ENCODE results near the gene MCM9. TPM values are rescaled to one million over a fixed set of nuclear protein-coding genes. Genes with fewer than 3 reads are reported as not detected.

The MCM9 gene
- total RNA-seq, 2 donors from 2014 or later = 24.2 to 28.1 TPM

DNA sequence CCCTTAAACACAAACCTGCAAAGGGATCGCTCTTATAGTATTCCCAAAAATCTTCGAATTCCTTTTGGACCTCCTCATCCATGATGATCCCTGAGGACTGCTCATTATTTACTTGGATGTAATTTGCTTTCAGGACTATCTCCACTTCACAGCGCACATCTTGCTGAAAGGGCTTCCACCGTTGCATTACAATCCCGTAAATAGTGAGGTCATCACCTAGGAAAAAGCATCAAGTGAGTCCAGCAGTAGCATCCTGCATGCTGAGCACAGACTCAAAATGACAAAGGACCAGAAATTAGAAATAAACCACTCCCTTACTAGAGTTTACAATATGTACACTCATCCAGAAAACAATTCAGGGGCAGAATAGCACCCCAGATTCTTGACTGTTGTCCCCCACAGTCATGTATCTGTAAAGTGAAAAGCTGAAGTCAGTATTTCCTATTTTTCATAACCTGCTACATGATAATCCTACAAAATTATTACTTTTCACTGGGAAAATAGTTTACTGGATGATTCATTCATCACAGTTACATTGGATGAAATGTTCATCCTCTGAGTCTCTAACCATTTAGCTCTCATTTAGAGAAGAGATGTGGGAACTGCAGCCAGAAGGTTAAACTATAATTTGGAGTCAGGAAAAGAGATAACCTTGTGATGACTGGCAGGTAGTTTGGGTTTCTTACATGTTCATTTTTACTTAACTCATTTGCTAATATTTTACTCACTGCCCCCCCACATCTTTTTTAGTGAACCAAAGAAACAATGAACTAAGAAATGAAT lies 17.2 kb downstream of the MCM9 start:
- Mint-ChIP-seq H3K4me1 (ENCODE audit: low read depth in 2 of 2) (no peaks in the 10 kb centered on the region), H3K36me3 (peaks cover 37% of the 10 kb centered on the region), H3K4me3 (no peak overlapping the region), H3K27ac (no peak overlapping the region), H3K9me3 (no peaks in the 10 kb centered on the region), H3K27me3 (no peaks in the 10 kb centered on the region)
- DNase-seq (ENCODE audit: low spot score) = no peak
- no peak for ATAC-seq

DNA sequence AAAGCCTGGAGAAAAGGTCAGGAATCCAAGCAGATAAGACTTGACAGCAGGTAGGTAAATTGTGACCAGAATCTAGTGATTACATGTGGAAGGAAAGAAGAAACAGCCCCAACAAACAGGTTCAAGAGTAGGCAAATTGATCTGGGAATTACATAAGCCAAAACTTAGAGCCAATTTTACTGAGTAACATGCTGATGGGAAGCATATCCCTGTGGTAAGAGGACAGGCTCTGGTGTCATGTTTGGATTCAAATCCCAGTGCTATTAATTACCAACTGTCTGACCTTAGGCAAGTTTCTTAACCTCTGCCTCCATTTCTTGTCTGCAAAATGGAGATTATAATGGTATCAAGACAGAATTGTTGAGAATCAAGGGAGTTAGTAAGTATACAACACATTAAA lies 20.4 kb downstream of the MCM9 start:
- H3K4me1 Mint-ChIP-seq (ENCODE audit: low read depth in 2 of 2) = no peaks in the 10 kb centered on the region
- no peak for DNase-seq (ENCODE audit: low spot score)
- peaks cover 21% of the 10 kb centered on the region for H3K36me3 Mint-ChIP-seq
- H3K27me3 Mint-ChIP-seq = no peaks in the 10 kb centered on the region
- no peak for ATAC-seq
- no peaks in the 10 kb centered on the region for H3K9me3 Mint-ChIP-seq
- no peak overlapping the region for H3K27ac Mint-ChIP-seq
- no peak overlapping the region for H3K4me3 Mint-ChIP-seq

DNA sequence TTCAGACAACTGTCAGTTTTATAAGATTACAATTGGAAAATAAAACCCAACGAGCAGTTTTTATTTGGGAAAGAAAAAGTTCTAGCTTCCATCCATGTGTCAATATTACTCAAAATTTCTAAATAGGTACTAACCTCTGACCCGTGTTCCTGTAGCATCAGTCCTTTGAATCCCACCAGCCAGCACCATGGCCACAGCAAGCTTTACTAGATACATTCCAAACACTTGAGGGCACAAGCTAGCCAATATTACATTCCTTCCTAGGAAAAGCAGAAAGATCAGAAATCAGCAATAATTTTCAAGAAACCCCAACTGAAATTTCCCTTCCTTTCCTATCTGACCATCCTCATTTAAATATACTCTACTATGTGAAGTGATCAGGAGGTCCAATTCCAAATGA lies 21.8 kb downstream of the MCM9 start:
- Mint-ChIP-seq H3K36me3 (peaks cover 21% of the 10 kb centered on the region), H3K9me3 (no peaks in the 10 kb centered on the region), H3K4me1 (ENCODE audit: low read depth in 2 of 2) (no peaks in the 10 kb centered on the region), H3K27me3 (no peaks in the 10 kb centered on the region), H3K27ac (no peak overlapping the region), H3K4me3 (no peak overlapping the region)
- ATAC-seq (no peak), DNase-seq (ENCODE audit: low spot score) (no peak)

DNA sequence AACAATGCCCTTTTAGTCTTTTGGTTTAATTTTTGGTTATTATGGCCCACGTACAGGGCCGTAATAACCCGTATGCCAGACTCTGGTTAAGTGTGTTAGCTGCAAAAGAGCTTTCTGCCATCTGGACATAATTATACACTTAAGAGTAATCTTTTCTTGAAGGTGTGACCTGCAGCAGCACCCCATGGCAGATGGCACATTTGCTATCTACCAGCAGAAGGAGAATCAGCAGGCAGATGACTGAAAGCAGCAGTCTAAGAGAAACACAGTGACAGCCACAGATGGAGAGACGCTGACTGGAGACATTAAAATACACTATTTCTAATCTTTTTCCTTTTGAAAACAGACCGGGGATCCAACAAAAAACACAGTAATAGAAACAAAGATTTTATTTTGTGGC lies 22.3 kb downstream of the MCM9 start:
- ATAC-seq = no peak
- Mint-ChIP-seq H3K27me3 (no peaks in the 10 kb centered on the region), H3K4me1 (ENCODE audit: low read depth in 2 of 2) (no peaks in the 10 kb centered on the region), H3K27ac (no peak overlapping the region), H3K9me3 (no peaks in the 10 kb centered on the region), H3K36me3 (peaks cover 20% of the 10 kb centered on the region), H3K4me3 (no peak overlapping the region)
- no peak for DNase-seq (ENCODE audit: low spot score)

DNA sequence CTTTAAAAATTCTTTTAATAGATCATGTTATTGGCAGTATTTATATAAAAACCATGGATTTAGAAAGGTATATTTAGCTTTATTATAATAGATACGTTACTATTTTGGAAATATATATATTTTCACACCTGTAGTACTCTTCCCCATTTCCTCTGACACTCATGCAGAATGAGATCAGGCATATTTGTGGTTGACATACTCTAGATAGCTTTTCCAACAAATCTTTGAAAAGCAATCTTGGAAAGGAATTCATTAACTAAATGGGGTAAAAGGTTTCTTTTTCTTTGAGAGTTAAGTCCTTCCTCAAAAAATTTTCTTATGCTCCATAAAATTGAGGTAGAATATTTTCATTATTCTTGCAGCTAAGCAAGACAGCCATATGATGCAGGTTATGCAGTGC lies 26.5 kb downstream of the MCM9 start:
- no peak for DNase-seq (ENCODE audit: low spot score)
- Mint-ChIP-seq H3K9me3 (no peaks in the 10 kb centered on the region), H3K27me3 (no peaks in the 10 kb centered on the region), H3K36me3 (peaks cover 23% of the 10 kb centered on the region), H3K4me3 (no peak overlapping the region), H3K4me1 (ENCODE audit: low read depth in 2 of 2) (peaks cover 0 to under 1% of the 10 kb centered on the region in 2 donors), H3K27ac (no peak overlapping the region)
- no peak for ATAC-seq

DNA sequence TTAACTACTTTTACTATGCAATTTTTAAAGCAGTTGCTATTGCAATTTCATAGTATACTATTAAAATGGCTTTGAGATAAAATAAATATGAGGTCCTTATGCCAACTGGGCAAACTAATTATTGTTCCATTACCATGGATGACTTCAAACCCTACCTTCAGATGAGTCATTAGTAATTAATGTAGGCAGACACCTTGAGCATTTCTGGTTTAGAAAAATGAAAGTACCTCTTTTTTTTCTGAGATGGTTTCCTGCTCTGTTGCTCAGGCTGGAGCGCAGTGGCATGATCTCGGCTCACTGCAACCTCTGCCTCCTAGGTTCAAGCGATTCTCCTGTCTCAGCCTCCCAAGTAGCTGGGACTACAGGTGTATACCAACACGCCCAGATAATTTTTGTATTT lies 29.1 kb downstream of the MCM9 start:
- Mint-ChIP-seq H3K27me3 (no peaks in the 10 kb centered on the region), H3K27ac (no peak overlapping the region), H3K36me3 (peaks cover 16% of the 10 kb centered on the region), H3K9me3 (no peaks in the 10 kb centered on the region), H3K4me3 (no peak overlapping the region), H3K4me1 (ENCODE audit: low read depth in 2 of 2) (peaks cover 4 to 7% of the 10 kb centered on the region in 2 donors)
- DNase-seq (ENCODE audit: low spot score) = no peak
- no peak for ATAC-seq

DNA sequence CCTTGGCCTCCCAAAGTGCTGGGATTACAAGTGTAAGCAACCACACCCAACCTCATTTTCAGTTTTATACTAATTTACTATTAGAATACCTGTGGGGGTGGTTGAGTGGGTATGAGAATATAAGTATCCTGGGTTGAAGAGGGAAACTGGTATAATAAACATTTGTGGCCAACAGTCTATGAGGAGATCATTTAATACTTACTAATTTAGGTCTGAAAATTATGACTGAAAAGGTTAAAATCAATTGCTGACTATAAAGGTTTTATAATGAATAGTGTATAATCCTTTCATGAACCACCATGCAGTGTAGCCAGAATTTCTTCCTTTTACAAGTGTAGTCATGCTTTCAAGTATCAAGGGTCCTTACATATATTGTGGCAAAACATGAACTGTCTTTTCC lies 29.9 kb downstream of the MCM9 start:
- DNase-seq (ENCODE audit: low spot score) (no peak), ATAC-seq (no peak)
- no peak overlapping the region for H3K27ac Mint-ChIP-seq
- no peaks in the 10 kb centered on the region for H3K9me3 Mint-ChIP-seq
- peaks cover 13% of the 10 kb centered on the region for H3K36me3 Mint-ChIP-seq
- no peak overlapping the region for H3K4me3 Mint-ChIP-seq
- H3K27me3 Mint-ChIP-seq = no peaks in the 10 kb centered on the region
- peaks cover 12 to 13% of the 10 kb centered on the region in 2 donors for H3K4me1 Mint-ChIP-seq (ENCODE audit: low read depth in 2 of 2)

DNA sequence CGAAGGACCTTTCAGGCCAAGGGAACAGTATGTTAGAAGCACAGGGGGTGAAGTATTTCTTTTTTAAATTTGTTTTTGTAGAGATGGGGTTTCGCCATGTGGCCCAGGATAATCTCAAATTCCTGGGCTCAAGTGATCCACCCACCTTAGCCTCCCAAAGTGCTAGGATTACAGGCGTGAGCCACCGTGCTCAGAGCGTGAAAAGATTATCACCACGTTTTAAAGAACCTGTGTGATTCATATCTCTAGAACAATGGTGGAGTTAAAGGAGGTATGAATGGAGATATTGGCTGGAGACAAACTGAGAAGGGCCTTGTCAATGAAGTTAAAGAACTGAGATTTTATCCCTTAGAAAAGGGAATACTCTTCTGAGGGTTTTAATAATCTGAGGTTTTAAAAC lies 31.3 kb downstream of the MCM9 start:
- Mint-ChIP-seq H3K4me1 (ENCODE audit: low read depth in 2 of 2) (peaks cover 24 to 26% of the 10 kb centered on the region in 2 donors), H3K27ac (peak overlapping the region in 1 of 2 donors; percentile 47), H3K27me3 (no peaks in the 10 kb centered on the region), H3K9me3 (no peaks in the 10 kb centered on the region), H3K36me3 (peaks cover 25% of the 10 kb centered on the region), H3K4me3 (no peak overlapping the region)
- no peak for DNase-seq (ENCODE audit: low spot score)
- ATAC-seq = no peak

DNA sequence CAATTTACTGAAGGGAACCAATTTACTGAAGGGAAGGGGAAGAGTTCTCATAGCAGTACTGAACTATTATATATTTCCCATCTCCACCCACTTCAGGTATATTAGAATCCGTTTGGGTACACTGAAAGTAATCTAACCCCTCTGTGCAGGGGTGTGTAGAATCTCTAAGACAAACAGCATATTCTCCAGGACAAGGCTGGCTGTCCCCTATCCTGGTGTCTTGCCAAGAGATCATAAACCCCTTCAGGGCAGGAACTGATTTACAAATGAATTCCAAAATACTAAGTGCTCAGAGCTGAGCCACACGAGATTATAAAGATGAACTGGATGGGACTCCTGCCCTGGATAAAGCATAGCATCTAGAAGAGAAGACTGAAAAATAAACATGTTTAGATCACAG lies 31.8 kb downstream of the MCM9 start:
- no peak for DNase-seq (ENCODE audit: low spot score)
- H3K9me3 Mint-ChIP-seq = no peaks in the 10 kb centered on the region
- no peak for ATAC-seq
- peak overlapping the region in 1 of 2 donors; percentile 47 for H3K27ac Mint-ChIP-seq
- peaks cover 26% of the 10 kb centered on the region for H3K36me3 Mint-ChIP-seq
- peaks cover 25 to 29% of the 10 kb centered on the region in 2 donors for H3K4me1 Mint-ChIP-seq (ENCODE audit: low read depth in 2 of 2)
- H3K4me3 Mint-ChIP-seq = no peak overlapping the region
- H3K27me3 Mint-ChIP-seq = no peaks in the 10 kb centered on the region

DNA sequence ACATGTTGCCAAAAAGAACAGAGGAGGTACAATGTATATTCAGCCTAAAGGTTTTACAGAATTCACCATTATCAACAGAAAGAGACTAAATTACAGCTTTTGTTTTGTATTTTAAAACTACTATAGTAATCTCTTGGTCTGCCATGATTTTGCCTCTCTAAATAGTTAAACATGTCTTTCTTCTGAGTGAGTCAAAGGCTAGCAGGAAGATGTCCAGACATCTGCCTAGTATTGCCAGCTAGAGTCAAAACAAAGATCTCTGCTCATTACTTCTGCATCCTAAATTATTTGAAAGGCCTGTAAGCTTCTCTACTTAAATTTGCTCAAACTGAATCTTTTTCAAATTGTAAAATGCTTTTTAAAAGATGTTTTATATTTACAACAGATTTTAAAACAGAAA lies 32.2 kb downstream of the MCM9 start:
- peaks cover 26% of the 10 kb centered on the region for H3K36me3 Mint-ChIP-seq
- no peaks in the 10 kb centered on the region for H3K27me3 Mint-ChIP-seq
- no peak for DNase-seq (ENCODE audit: low spot score)
- H3K4me1 Mint-ChIP-seq (ENCODE audit: low read depth in 2 of 2) = peaks cover 28 to 32% of the 10 kb centered on the region in 2 donors
- no peaks in the 10 kb centered on the region for H3K9me3 Mint-ChIP-seq
- no peak overlapping the region for H3K4me3 Mint-ChIP-seq
- H3K27ac Mint-ChIP-seq = peak overlapping the region in 1 of 2 donors; percentile 47
- no peak for ATAC-seq

DNA sequence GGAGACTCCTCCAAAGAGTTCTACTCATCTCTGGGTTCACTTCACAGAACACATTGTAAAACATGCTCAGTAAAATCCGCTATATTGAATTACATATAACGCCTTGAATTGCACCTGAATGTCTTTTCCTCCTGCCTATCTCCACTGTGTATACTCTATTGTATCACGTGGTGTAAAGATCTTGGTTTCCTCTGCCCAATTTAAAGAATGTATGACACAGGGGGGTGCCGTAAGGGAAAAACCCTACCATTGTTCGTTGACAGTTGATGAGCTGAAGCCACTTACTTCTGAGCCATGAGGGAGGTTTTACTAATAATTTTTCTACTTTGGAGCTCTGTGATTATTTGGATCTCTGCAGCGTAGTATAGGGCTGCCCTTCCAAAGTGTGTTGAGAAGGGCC lies 35.0 kb downstream of the MCM9 start:
- no peaks in the 10 kb centered on the region for H3K27me3 Mint-ChIP-seq
- no peaks in the 10 kb centered on the region for H3K9me3 Mint-ChIP-seq
- H3K4me1 Mint-ChIP-seq (ENCODE audit: low read depth in 2 of 2) = peaks cover 32 to 42% of the 10 kb centered on the region in 2 donors
- peak overlapping the region; percentile 15 to 72 for H3K27ac Mint-ChIP-seq
- peak overlapping the region; percentile 49 for H3K4me3 Mint-ChIP-seq
- ATAC-seq = peak in 1 of 2 donors; percentile 62
- no peak for DNase-seq (ENCODE audit: low spot score)
- peaks cover 14% of the 10 kb centered on the region for H3K36me3 Mint-ChIP-seq

DNA sequence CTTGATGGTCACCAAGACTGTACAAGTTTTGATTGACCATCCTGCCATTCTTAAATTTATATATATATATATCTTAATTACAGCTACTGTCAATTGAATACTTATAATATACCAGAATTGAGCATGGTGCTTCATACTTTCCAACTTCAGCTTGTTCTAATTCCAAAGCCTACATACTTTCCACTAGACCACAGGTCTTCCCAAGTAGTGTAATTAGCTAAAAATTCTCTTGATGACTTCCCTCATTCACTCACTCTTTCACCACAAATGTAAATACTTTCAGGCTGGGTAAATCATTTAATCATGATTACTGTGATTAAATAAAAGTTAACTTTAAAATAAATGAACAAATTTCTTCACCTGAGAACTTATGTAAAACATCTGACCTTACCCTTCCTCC lies 37.6 kb downstream of the MCM9 start:
- Mint-ChIP-seq H3K27ac (peak overlapping the region; percentile 44 to 66), H3K9me3 (no peaks in the 10 kb centered on the region), H3K27me3 (no peaks in the 10 kb centered on the region), H3K4me1 (ENCODE audit: low read depth in 2 of 2) (peaks cover 42 to 55% of the 10 kb centered on the region in 2 donors), H3K36me3 (peaks cover 19% of the 10 kb centered on the region), H3K4me3 (peak overlapping the region; percentile 35)
- ATAC-seq (no peak), DNase-seq (ENCODE audit: low spot score) (no peak)

DNA sequence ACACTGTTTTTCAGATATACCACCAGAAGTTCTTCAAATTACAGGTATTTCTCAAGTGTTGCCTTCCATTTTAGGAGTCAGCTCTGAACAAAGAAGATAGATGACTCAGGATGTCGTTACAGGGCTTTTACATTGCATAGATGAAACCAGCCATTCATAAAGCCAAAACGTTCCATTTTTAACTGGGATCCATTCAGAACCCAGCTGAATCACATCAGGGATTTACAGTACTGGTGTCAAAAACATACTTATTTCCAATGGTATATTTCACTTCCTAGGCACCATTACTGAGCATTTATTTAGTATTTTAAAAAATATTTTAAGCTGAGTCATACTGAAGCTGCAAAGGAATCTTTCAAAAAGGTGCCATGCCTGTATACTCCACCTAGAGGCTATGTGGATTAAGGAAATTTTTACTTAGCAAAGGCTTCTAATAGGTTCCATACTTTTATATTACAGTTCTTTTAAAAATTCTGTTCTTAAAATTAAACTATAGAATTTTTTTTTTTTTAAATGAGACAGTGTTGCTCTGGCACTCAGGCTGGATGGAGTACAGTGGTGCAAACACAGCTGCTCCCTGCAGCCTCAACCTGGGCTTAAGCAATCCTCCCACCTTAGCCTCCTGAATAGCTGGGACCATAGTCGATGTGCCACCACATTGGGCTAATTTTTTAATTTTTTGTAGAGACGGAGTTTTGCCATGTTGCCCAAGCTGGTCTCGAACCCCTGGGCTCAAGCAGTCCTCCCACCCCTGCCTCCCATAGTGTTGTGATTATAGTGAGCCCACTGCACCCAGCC lies 38.4 kb downstream of the MCM9 start:
- H3K4me3 Mint-ChIP-seq = peak overlapping the region; percentile 86
- H3K9me3 Mint-ChIP-seq = no peaks in the 10 kb centered on the region
- peak overlapping the region; percentile 91 to 93 for H3K27ac Mint-ChIP-seq
- ATAC-seq (no peak), DNase-seq (ENCODE audit: low spot score) (no peak)
- peaks cover 49 to 64% of the 10 kb centered on the region in 2 donors for H3K4me1 Mint-ChIP-seq (ENCODE audit: low read depth in 2 of 2)
- H3K27me3 Mint-ChIP-seq = no peaks in the 10 kb centered on the region
- peaks cover 19% of the 10 kb centered on the region for H3K36me3 Mint-ChIP-seq

DNA sequence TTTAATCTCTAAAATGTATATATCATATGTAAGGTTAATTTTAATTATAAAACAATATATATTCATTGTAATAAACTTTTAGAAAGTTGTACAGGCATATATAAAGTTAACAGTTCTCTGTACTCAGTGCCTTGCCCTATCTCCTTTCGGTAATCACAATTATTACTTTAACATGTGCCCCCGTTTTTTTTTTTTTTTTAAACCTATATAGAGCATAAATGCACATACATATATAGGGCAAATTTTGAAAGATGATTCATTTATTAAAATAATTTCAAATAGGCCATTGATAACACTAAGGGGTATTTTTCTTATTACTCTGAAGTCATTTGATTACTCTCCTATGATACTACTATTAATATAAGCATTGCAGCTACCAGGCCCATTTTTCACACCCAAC lies 39.1 kb downstream of the MCM9 start:
- Mint-ChIP-seq H3K36me3 (peaks cover 19% of the 10 kb centered on the region), H3K4me1 (ENCODE audit: low read depth in 2 of 2) (peaks cover 53 to 66% of the 10 kb centered on the region in 2 donors), H3K4me3 (peak overlapping the region; percentile 86), H3K9me3 (no peaks in the 10 kb centered on the region), H3K27me3 (no peaks in the 10 kb centered on the region), H3K27ac (peak overlapping the region; percentile 91 to 93)
- no peak for ATAC-seq
- no peak for DNase-seq (ENCODE audit: low spot score)
